Stomach (tissue), 9 donors: ENCODE results near the gene MGAT5. TPM values are rescaled to one million over a fixed set of nuclear protein-coding genes. Genes with fewer than 3 reads are reported as not detected.

Experiments used
- DNase-seq, 2 donors: peaks; one replicate each; pipeline versions ENCODE4 v3.0.0 to v3.0.0-alpha.2; 2013 to 2019
- H3K27ac ChIP-seq, 5 donors: fragments of 200-600 bp in 4 of 5; sonication (generic) in 4 of 5; one replicate each; pipeline ENCODE4 v1.5.1; 2013 to 2019; ENCODE audit warnings: mild to moderate bottlenecking in 1 of 5, moderate library complexity in 1 of 5
- H3K27me3 ChIP-seq, 3 donors: fragments of 200-600 bp; sonication (generic); one replicate each; pipeline ENCODE4 v1.5.1; 2017 to 2019; ENCODE audit warnings: mixed run types in 1 of 3
- H3K36me3 ChIP-seq, 4 donors: fragments of 200-600 bp; sonication (generic); 1 replicate in 3 of 4; 2 replicates in 1 of 4; pipeline ENCODE4 v1.5.1; 2016 to 2019
- H3K4me1 ChIP-seq, 4 donors: fragments of 200-600 bp; sonication (generic); one replicate each; pipeline ENCODE4 v1.5.1; 2016 to 2019
- H3K4me3 ChIP-seq, 4 donors: fragments of 200-600 bp; sonication (generic) in 3 of 4; one replicate each; pipeline ENCODE4 v1.5.1; 2016 to 2019; ENCODE audit warnings: mild to moderate bottlenecking in 1 of 4
- H3K9me3 ChIP-seq, 4 donors: fragments of 200-600 bp; sonication (generic); one replicate each; pipeline ENCODE4 v1.5.1; 2016 to 2019
- EP300 ChIP-seq: sonication (generic); formaldehyde crosslinking; IDR thresholded peaks from one replicate; pipeline ENCODE4 v1.6.1; 2017; ENCODE audit warnings: antibody characterized with exemption
- POLR2A ChIP-seq, 4 donors: fragments of 450-650 bp; IDR thresholded peaks; one replicate each; pipeline ENCODE4 v1.6.1; 2016; ENCODE audit warnings: antibody characterized with exemption in 4 of 4, control low read depth in 2 of 4, mild to moderate bottlenecking in 1 of 4, moderate library complexity in 1 of 4
- POLR2AphosphoS5 ChIP-seq, 3 donors: sonication (generic); formaldehyde crosslinking; IDR thresholded peaks; one replicate each; pipeline ENCODE4 v1.6.1; 2016; ENCODE audit warnings: antibody characterized with exemption in 3 of 3
- WGBS, 5 donors: extraction: QIAGEN DNeasy Blood & Tissue Kit in 3 of 5; methylation state at CpG; one replicate each; pipeline versions ENCODE4 v1.1.5 to v1.1.7; 2013 to 2018; 5-methylcytosine and 5-hydroxymethylcytosine counted together
- intact Hi-C: fragments of 100-400 bp; cut with DNase I; formaldehyde crosslinking; loops from one replicate; pipeline ENCODE4 v1.15.1; 2023; ENCODE audit warnings: low total_unique reads
- polyA plus RNA-seq, 3 donors: library from polyadenylated mRNA; stranded (reverse); fragments of 200-250 nt; gene quantifications; one replicate each; pipeline ENCODE4 v1.2.3, GENCODE V29; 2013
- total RNA-seq, 5 donors: library from RNA; depleted of rRNA; stranded (reverse); fragments of >200 nt; gene quantifications; one replicate each; pipeline versions ENCODE4 v1.1.0 to v1.2.3, GENCODE V29; 2014 to 2016
- TF ChIP-seq, protein P1 (sequence below), 7 experiments: fragments of 450-650 bp in 4 of 7; fragments of 200-600 bp in 3 of 7; sonication (generic) in 3 of 7; IDR thresholded peaks; one replicate each; pipeline ENCODE4 v1.5.1; 2016 to 2019; ENCODE audit warnings: antibody characterized with exemption in 7 of 7, control low read depth in 2 of 7, mild to moderate bottlenecking in 1 of 7
- donor health status: healthy with polysubstance abuse.
- donor health status: Bipolar disorder and iron deficiency.
- donor health status: healthy.

Gene MGAT5
- total and polyA plus RNA-seq, 8 donors, result 3.9 to 125 (median 46.0) TPM

DNA sequence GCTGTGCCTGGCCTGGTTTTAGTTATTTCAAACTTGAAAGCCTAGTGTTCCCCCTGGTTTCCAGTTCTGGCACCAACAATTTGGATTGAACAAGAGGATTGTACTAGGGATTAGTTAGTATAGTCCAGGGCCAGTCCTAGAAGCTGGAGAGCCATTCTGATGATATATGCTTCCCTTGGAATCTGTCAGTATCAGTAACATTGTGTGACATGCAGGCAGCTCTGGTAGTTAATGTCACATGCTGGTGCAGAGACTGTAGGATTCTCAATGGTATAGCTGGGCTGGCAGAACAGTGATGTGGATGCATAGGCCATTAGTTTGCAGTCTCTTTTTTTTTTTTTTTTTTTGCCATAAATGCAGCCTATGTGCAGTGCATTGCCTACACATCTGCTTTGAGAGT, 3.6 kb downstream of the MGAT5 start:
- peaks cover 49 to 77% (median 66%) of the 10 kb centered on the region in 4 donors for H3K4me1 ChIP-seq

DNA sequence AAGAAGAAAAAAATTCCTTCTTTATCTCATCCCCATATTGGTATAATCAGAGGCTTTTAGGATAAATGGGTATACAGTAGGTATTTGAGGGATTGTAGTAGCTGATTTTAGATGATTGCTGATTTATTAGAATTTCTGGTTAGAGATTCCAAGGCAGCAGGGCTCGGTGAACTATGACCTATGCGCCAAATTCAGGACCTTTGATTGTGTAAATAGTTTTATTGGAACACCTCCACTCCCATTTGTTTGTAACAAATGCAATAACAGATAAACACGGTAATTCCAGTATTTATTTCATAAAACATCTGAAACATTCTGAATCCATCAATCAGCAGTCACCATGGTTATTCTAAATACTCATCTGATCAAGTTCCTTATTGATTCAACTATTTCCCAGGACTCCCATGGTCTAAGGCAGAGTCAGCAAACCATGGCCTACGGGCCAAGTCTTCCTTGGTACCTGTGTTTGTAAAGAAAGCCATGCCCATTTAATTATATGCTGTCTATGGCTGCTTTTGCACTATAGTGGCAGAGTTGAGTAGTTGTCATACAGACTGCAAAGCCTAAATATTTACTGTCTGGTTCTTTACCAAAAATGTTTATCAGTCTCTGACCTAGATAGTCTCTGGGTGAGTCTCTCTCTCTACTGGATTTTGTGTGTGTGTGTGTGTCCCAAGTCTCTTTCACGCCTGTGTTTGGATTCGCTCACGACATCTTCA, 4.3 kb downstream of the MGAT5 start:
- Histone ChIP-seq H3K4me3 (no peak overlapping the region), H3K27ac (no peak overlapping the region), H3K36me3 (peaks cover 0 to 8% (median 7%) of the 10 kb centered on the region in 4 donors), H3K27me3 (no peaks in the 10 kb centered on the region), H3K4me1 (peaks cover 51 to 77% (median 65%) of the 10 kb centered on the region in 4 donors), H3K9me3 (no peaks in the 10 kb centered on the region)
- 74 to 86% (median 81%) methylated on average over 7 of the region's 7 CpGs for WGBS, 5 donors
- DNase-seq, result no peak
- TF ChIP-seq POLR2AphosphoS5 (IDR thresholded peaks at IDR 0.05) (no peak), EP300 (no peak), POLR2A (IDR thresholded peaks at IDR 0.05) (no peak)
- TF ChIP-seq, protein P1, sequence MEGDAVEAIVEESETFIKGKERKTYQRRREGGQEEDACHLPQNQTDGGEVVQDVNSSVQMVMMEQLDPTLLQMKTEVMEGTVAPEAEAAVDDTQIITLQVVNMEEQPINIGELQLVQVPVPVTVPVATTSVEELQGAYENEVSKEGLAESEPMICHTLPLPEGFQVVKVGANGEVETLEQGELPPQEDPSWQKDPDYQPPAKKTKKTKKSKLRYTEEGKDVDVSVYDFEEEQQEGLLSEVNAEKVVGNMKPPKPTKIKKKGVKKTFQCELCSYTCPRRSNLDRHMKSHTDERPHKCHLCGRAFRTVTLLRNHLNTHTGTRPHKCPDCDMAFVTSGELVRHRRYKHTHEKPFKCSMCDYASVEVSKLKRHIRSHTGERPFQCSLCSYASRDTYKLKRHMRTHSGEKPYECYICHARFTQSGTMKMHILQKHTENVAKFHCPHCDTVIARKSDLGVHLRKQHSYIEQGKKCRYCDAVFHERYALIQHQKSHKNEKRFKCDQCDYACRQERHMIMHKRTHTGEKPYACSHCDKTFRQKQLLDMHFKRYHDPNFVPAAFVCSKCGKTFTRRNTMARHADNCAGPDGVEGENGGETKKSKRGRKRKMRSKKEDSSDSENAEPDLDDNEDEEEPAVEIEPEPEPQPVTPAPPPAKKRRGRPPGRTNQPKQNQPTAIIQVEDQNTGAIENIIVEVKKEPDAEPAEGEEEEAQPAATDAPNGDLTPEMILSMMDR (IDR thresholded peaks at IDR 0.05), result no peak
- intact Hi-C loops, result no loop called here

More for the DNA sequence above, 3.6 kb downstream of the MGAT5 start:
- no peak for DNase-seq
- H3K27ac ChIP-seq, result no peak overlapping the region
- H3K27me3 ChIP-seq, result no peaks in the 10 kb centered on the region
- no peaks in the 10 kb centered on the region for H3K9me3 ChIP-seq
- no peak overlapping the region for H3K4me3 ChIP-seq
- H3K36me3 ChIP-seq, result peaks cover 0 to 8% (median 7%) of the 10 kb centered on the region in 4 donors
- no peak for TF ChIP-seq EP300
- TF ChIP-seq, protein P1 (IDR thresholded peaks at IDR 0.05), result no peak
- no peak for TF ChIP-seq POLR2AphosphoS5 (IDR thresholded peaks at IDR 0.05)
- no peak for TF ChIP-seq POLR2A (IDR thresholded peaks at IDR 0.05)
- intact Hi-C loops, result no loop called here

DNA sequence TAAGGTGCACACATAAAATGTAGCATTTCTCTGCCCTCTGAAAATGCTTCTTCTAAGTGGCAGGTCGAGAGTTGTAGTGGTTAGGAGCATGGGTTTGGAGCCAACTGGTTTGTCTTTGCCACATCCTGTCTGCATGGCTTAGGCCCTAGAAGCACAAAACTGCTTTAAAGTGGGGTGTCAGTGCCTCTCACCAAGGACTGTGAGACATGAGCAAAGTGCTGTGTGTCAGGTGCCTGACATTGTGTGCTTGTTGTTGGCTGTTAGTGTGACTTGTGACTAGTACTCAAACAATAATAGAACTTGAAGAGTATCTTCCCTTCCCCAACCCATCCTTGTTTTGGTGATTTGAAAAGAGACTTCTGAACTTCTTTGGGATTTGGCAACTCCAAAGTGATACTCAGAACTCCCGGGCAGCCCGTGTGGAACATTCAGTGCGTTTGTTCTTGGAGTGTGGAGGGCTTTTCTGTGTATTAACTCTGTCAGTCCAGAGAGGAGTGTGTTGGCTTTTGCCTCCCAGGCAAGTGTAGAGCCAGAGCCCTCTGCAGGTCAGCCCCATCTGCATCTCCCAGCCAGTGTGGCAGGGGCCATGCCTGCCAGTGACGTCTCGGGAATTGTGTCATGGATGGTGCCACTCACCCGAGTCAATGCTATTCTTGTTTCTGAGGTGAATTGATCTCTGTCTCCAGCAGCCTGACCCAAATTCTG, 5.0 kb downstream of the MGAT5 start:
- Histone ChIP-seq H3K4me3 (no peak overlapping the region), H3K27ac (peak overlapping the region in 1 of 5 donors; percentile 58), H3K27me3 (no peaks in the 10 kb centered on the region), H3K9me3 (no peaks in the 10 kb centered on the region), H3K4me1 (peaks cover 44 to 72% (median 58%) of the 10 kb centered on the region in 4 donors), H3K36me3 (peaks cover 0 to 8% (median 7%) of the 10 kb centered on the region in 4 donors)
- no peak for TF ChIP-seq EP300
- no peak for TF ChIP-seq POLR2A (IDR thresholded peaks at IDR 0.05)
- TF ChIP-seq, protein P1 (IDR thresholded peaks at IDR 0.05), result no peak
- TF ChIP-seq POLR2AphosphoS5 (IDR thresholded peaks at IDR 0.05), result no peak
- WGBS, 5 donors, result 58 to 66% (median 64%) methylated on average over 7 of the region's 7 CpGs
- intact Hi-C loops, result no loop called here
- DNase-seq, result peak in 1 of 2 donors; percentile 61

DNA sequence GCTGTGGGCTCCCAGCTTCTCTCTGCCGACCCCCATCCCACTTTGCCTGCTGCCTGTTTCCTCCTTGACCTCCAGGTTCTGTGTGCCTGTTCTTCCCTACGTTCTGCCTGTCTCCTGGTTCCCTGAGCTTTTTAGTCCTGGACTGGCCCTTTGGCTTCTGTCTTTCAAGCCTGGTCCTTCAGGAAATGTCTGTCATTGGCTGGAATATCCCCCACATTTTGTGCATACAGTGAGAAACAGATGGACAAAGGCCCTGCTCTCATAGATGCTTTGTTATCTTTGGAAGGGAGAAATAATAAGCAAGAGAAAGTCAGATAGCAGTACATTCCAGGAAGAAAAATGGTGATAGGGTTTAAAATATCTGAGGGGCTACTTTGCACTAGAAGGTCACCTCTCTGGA, 5.7 kb downstream of the MGAT5 start:
- no peak for DNase-seq
- no peaks in the 10 kb centered on the region for H3K9me3 ChIP-seq
- H3K4me3 ChIP-seq, result no peak overlapping the region
- TF ChIP-seq POLR2A (IDR thresholded peaks at IDR 0.05), result no peak
- TF ChIP-seq, protein P1 (IDR thresholded peaks at IDR 0.05), result no peak
- TF ChIP-seq EP300, result no peak
- no peak for TF ChIP-seq POLR2AphosphoS5 (IDR thresholded peaks at IDR 0.05)
- peaks cover 0 to 5% (median 2%) of the 10 kb centered on the region in 4 donors for H3K36me3 ChIP-seq
- intact Hi-C loops, result no loop called here
- WGBS, 5 donors, result 62 to 87% (median 78%) methylated on average over 2 of the region's 2 CpGs
- H3K27ac ChIP-seq, result peak overlapping the region in 2 of 5 donors; percentile 17 to 58
- H3K27me3 ChIP-seq, result no peaks in the 10 kb centered on the region
- peaks cover 40 to 64% (median 53%) of the 10 kb centered on the region in 4 donors for H3K4me1 ChIP-seq
